GM19351 (cell line): ENCODE measurements around the gene B3GAT3.
"Not testable (repeated sequence)": the region's sequence is repeated elsewhere in the genome, so short reads cannot be mapped to it uniquely, and the experiment has no call there.

Experiments
- ATAC-seq: cut with Tn5 transposase; IDR thresholded peaks from one replicate; pipeline ENCODE4 v1.9.1; 2021; ENCODE audit warnings: mild to moderate bottlenecking, moderate library complexity; ENCODE audit not compliant: unreplicated experiment

The B3GAT3 gene

DNA sequence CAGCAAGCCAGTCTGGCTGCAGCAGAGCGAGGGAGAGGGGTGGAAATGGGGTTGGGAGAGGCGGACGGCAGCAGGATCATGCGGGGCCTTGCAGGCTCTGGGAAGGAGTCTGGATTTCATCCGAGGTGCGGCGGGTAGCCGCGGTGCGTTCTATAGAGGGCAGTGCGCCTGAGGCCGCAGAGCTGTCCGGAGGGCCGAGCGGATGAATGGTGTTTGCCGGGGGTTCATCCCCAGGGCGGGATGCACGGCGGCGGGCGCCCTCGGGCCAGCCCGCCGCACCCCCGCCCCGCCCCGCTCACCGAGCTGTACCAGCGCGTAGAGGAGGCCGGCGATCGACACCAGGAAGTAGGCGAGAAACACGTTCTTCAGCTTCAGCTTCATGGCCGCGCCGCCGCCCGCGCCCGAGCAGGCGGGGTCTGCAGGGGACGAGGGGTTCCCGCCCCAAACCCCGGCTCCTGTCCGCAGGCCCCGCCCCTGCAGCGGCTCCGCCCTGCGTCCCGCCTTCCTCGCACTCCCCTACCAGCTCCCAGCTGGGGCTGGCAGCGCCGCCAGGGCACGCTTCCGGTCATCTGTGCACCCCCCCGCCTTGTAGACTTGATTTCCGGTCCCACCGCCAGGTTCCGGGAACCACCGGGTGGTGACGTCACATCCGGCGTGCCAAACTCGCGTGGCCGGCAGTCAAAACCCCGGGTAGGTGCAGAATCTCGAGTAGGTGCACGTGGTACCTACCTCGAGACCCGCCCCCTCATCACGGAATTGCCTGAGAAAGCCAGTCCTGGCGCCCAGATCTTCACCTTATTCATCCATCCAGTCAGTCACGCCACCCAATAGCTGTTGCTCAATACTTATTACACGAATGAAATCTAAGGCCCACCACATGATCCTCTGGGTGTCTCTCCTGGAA, at the start of gene B3GAT3:
B3GAT3 (minus strand) TSS at position 420 of the 904 bp plus-strand sequence; CDS start at position 381, 39 bp downstream.
- ATAC-seq = peak; percentile 95

DNA sequence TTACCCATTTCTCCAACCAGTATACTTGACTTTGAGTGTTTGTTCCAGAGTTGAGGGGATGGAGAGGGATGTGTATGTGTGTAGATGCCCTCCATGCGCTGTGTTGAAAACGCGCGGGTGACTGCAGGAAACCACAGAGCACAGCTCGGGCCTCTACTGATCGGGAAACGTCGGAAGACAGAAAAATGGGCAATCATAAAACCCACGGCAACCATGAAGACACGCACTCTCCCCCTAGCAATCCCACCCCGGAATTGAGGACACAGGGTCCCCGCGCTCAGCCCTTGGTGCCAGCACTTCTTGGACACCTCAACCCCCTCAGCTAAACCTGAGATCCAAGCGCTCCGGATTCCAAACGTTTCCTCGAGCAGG, 49.4 kb upstream of the B3GAT3 start:
- ATAC-seq = peak; percentile 22

DNA sequence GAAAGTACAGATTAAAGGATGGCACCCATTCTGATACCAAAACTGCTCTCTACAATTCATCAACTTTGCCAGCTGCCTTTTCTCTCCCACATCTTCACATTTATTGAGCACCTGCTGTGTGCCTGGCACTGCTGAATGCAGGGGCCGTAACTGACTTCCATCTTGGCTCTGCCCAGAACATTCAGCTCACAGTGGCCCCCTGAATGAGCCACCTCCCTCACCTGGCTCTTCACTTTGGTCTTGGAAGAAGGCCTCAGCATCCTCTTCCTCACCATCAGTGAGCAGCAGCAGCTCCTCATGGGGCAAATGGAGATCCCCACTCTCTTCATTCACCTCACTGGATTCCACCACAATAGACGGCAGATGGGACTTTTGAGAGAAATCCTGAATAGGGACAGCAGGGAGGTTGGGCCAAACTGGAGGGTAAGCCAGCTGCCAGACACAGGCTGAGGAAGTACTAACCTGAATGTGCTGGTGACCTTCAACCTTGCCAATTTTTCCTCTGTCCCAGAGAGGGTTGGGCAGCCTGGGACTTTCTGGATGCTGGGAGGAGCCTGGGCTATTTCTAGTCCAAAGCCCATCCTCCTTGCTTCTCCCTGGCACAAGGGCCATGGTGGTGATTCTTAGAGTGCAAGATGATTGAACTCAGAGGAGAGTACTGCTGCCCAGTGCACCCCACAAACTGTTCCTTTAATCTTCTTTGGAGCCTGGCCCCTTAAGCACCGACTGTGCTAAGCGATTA, 47.8 kb upstream of the B3GAT3 start:
- ATAC-seq = no peak

DNA sequence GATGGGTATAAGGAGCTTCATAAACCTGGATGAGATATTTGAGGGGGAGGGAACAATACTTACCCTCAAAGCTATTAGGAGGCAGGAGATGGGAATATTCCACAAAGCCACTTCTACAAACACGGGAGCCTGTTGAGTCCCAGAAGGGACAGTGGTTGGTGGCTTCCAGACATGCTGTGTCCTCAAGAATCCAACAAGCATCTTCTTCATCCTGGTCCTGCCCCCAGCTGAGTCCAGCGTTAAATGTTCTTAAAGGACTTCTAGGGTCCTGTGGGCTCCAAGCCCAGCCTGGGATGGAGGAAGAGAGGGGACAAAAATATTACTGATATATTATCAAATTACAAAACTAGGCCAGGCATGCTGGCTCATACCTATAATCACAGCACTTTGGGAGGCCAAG, 45.7 kb upstream of the B3GAT3 start:
- ATAC-seq = no peak

DNA sequence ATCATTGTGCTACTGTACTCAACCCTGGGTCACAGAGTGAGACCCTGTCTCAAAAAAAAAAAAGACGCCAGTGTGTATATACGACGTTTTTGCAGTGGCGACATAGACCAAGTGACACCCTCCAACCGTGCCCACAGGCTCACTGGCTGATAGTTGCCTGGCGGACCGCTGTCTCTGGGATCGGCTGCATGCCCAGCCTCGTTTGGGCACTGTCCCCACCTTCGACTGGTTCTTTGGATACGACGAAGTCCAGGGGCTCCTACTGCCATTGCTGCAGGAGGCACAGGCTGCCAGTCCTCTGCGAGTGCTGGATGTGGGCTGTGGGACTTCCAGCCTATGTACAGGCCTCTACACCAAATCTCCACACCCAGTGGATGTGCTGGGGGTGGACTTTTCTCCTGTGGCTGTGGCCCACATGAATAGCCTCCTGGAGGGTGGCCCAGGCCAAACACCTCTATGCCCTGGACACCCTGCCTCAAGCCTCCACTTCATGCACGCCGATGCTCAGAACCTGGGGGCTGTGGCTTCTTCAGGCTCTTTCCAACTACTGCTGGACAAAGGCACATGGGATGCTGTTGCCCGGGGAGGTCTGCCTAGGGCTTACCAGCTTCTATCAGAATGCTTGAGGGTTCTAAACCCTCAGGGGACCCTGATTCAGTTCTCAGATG, 44.6 kb upstream of the B3GAT3 start:
- no peak for ATAC-seq

DNA sequence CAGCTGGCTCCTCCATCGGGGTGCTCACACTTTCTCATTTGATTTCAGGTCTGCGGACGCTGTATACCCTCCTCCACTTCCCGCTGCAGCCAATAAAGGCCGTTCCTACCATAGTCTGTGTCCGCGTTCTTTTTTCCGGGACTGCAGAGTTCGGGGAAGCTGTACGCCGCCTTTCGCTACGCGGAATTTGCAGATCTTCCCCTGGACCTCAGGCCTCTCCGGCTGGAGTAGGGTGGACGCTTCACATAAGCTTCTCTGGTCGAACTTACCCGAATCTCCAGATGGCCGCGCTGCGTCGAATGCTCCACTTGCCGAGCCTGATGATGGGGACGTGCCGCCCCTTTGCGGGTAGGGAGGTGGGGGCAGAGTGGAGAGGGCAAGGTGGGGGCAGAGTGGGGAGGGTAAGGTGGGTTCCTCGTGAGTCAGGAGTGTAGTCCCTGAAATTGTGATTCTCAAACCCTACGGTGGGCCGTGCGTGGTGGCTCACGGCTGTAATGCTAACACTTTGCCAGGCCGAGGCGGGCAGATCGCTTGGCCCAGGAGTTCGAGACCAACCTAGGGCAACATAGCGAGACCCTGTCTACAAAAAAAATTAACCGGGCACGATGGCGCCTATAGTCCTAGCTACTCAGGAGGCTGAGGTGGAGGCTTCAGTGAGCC, 43.9 kb upstream of the B3GAT3 start:
- peak; percentile 17 for ATAC-seq

DNA sequence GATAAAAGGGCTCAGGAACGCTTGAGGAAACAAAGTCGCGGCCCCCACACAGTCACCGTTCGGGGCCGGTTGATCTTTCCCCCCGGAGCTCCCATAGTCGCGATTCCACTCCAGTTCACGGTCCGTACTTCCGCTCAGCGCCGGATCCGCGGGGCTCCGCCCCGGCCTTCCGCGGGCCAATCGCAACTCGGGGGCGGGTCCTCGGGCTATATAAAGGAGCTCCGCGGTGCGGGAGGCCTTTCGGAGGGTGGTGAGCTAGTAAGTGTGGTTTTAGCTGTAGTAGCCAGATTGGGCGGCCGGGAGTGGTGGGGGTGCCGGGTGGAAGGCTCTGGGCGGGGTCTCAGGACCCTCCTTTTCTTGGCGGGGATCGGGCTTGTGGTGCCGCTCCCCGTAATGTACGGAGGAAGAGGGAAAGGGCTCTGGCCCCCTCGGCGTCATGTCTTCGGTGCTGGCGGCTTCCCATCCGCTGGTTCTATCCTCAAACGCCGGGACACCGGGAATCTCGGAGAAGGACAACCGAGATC, 43.4 kb upstream of the B3GAT3 start, which contains the start of the genes C11orf98 and CSKMT:
C11orf98 (minus strand) TSS at position 136 of the 524 bp plus-strand sequence; CDS start at position 95, 41 bp downstream.
CSKMT (plus strand) TSS at position 238 of the 524 bp plus-strand sequence. CDS start 568 bp downstream, outside the sequence.
- ATAC-seq = peak; percentile 82

DNA sequence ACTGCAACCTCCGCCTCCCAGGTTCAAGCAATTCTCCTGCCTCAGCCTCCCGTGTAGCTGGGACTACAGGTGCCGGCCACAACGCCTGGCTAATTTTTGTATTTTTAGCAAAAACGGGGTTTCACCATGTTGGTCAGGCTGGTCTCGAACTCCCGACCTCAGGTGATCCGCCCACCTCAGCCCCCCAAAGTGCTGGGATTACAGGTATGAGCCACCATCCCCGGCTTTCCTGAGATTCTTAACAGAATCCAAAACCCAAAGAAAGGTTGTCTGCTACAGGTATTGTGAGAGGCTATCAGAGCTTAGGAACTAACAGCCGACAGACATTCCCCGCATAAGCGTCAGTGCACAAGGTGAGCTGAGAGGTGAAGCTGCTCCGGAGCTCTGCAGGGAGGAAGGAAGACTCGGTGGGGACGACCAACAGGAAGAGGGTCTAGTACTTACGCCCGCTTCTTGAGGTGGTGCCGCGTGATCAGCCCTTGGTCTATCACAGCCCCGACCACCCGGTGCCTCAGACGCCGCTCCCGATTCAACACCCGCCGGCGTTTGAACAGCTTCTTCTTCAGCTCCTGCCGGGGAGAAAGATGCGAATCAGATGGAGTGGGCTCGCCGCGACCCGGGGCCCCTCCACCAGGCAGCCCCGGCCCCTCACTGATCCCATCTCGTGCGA, 42.8 kb upstream of the B3GAT3 start:
- ATAC-seq = peak; percentile 34

DNA sequence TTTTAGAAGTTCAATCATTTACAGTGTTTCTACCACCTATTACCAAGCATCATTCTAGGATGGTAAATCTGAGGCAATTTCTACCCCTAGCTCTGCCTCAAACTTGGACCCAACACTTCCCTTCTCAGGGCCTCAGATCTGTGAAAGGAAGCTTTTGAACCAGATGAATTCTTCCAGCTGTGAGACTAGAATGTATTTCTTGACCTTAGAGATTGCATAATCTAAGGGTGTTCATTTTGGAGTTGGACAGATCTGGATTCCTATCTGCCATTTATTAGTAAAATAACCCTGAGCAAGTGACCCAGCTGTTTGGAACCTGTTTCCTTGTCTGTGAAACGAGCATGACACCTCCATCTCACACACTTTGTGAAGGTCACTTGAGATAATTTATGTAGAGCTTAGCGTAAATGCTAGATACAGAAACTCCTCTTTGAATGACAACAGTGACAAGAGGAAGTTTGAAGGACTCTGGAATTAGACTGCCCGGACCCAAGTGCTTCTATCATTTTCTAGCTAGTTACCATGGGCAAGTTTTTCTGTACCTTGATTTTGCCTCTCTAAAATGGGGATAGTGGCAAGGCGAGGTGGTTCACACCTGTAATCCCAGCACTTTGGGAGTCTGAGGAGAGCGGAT, 35.1 kb upstream of the B3GAT3 start:
- ATAC-seq = no peak

DNA sequence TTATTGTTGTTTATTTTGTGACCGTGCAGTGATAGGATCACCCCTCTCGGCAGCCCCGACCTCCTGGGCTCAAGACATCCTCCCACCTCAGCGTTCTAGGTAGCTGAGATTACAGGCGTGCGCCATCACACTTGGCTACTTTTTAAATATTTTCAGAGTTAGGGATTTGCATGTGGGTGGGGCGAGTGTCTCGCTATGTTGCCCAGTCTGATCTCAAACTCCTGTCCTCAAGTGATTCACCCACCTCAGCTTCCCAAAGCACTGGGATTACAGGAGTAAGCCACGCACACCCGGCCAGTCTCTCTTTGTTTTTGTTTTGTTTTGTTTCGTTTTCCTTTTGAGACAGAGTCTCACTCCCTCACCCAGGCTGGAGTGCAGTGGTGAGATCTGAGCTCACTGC, 32.5 kb upstream of the B3GAT3 start:
- ATAC-seq = no peak

DNA sequence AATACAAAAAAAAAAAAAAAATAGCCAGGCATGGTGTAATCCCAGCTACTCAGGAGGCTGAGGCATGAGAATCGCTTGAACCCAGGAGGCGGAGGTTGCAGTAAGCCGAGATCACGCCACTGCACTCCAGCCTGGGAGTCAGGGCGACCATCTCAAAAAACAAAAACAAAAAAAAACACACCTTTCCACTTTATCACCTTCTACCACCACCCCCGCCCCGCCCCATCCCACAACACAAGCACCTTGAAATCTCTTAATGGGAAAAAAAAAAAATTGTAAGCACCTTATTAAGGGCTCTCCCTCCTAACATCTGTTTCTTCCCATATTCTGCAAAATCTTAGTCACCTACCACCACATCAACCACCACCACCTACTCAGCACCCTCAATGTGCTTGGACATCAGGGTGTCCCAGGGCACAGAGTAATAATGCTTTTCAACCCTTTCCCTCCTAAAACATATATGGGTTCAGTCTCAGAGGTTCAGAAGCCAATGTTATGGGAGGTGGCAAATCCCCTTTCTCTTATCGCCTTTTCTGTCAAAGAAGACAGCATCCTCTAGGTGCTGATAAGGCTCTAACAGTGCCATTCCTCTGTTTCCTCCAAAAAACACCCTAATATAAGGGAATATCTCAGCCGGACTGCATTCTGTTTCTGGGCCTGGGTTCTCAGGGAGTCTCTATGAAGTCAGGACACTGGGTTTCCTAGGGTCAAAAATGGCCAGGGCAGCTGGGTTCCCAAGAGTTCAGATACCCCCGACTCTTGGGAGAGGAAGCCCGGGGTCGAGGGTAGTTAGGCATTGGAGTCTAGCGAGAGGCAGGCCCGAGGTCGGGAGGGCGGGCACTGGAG, 30.6 kb upstream of the B3GAT3 start:
- ATAC-seq = no peak

DNA sequence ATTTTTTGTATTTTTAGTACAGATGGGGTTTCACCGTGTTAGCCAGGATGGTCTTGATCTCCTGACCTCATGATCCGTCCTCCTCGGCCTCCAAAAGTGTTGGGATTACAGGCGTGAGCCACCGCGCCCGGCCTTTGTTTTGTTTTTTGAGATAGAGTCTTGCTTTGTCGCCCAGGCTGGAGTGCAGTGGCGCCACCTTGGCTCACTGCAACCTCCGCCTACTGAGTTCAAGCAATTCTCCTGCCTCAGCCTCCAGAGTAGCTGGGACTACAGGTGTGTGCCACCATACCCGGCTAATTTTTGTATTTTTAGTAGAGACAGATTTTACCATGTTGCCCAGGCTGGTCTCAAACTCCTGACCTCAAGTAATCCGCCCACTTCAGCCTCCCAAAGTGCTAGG, 28.5 kb upstream of the B3GAT3 start:
- ATAC-seq = not testable (repeated sequence)

DNA sequence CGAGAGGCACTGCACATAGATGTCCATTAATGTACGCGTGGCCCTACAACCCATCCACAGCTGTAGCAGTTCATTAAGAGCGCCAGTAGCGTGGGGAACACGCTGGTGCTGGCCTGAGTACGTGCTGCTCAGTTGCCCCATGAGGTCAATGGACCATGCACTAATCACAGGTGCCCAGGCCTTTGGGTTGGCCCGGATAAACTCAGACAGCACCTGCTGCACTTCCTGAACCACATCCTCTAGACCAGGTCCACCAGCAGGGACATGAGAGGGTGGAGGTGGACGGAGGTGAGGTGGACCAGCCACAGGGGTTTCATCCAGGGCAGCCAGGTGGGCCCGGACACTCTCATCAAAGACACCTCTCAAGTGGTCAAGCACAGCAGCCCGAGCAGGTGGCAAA, 27.7 kb upstream of the B3GAT3 start:
- no peak for ATAC-seq

DNA sequence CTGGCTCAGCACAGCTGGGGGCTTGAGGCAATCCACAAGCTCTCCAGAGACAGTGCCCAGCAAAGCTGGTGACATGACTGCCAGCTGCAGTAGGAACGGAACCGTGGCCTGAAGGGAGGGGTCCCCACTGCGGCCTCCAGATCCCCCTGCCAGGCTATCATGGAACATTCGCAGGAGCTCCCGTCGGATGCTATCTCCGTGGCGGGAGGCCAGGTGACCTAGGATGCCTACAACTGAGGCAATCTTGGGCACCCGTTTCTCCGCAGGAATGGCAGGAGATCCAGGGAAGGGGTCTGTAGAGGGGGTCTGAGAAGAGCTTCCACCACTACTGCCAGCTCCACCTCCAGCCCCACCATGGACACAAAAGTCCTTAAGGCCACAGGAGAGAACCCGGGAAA, 27.2 kb upstream of the B3GAT3 start:
- ATAC-seq = no peak

DNA sequence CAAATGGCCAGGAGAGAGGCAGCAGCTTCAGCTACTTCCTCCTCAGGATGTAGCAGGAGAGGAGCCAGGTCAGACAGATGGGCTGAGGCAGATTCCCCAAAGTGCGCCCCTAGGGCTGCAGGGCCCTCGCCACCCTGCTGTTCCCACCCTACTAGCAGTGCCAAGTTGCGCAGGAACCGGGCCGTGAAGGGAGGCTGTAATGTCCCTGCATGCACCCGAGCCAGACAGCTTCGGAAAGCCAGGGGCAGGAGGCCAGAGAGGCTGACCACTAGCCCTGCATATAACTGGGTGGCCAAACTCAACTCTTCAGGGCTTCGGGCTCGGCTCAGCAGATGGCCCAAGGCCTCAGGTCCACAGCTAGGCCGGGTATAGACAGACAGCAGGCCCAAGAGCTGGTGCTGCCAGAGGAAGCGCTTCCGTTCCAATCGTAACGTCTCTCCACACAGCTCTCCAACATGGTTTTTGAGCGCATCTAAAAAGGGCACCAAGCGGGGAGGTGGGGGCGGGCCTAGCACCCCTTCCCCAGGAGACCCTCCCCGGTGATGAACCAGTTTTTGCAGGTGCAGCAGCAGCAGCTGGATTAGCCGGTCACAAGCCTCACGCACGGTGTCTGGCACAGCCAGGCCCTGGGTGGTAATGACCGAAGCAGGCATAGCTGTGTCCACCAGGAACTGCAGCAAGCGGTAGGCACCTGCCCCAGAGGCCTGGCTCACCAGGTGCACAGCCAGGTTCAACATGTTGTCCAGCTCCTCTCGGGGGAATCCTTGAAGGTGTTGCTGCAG, 26.6 kb upstream of the B3GAT3 start:
- no peak for ATAC-seq

DNA sequence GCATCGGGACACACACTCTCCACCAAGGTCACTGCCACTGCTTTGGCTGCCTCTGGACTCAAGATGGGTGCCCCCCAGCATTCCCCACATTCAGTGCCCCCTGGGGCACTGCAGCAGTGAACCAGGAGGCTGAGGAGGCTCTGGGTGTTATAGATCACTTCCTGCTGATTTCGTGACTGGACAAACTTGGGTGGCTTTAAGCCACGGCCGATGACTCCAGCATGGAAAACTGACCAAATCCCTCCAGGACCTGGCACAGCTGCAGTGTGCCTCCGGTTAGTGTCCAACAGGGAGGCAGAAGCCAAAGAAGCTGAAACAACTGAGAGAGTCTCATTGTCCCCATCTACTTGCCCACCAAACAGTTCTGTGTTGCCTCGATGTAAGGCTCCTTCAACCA, 25.8 kb upstream of the B3GAT3 start:
- no peak for ATAC-seq

DNA sequence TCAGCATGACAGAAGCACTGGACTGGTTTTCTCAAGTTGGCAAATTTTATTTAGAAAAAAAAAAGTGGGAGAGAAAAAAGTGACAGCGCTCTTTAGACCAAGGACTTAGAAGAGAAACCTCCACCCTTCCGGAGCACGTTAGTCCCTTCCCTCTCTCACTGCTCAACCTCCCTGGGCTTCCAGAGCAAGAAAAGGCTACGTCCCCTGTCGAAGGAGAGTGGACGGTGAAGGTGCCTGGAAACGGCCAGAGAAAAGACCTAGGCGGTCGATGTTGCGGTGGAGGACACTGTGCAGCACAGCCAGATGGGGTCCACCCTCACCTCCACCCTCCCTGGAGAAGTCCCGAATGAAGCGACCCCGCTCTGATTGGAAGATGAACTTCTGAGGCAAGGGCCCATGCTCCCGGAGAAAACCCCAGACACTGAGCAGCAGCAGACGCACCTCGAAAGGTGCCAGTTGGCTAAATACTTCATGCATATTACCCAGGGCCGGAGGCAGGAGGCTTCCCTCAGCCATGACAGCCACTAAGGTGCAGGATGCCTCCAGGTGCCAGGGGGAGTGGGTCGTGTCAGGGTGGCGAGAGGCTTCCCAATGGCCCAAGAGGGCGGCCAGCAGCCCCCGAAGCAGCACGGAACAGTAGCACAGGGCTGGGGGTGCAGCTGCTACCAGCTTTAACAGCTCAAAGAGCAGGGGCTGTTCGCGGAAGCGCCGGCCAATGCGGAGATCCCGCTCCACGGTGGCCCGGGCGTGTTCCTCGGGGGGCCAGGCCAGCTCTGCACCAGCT, 25.2 kb upstream of the B3GAT3 start:
- peak; percentile 7 for ATAC-seq
